Mesenteric fat pad (tissue), 1 donor: ENCODE measurements around the gene ST6GALNAC1. TPM values are rescaled to one million over a fixed set of nuclear protein-coding genes. Genes with fewer than 3 reads are reported as not detected.

Experiments used
- DNase-seq: peaks from one replicate; pipeline ENCODE4 v3.0.0-alpha.2; 2020; ENCODE audit warnings: low spot score
- long read RNA-seq: library from polyadenylated mRNA; unstranded; transcript quantifications from one replicate; pipeline ENCODE4 v2.0.0, GENCODE V29; 2020
- total RNA-seq: library from RNA; stranded (reverse); fragmentation: NEBNext Ultra II Directional; extraction: Animal tissue kit (Norgen Biotek cat#: 25700); gene quantifications from one replicate; pipeline ENCODE4 v1.2.1, GENCODE V29; 2021
- donor health status: DM: yes; HTN: yes; CAD: no.

ST6GALNAC1 gene
- total RNA-seq: 0.93 TPM
- long read RNA-seq: 0 reads

- peak; percentile 47 for DNase-seq
These were observed at the start of gene ST6GALNAC1 for GRCh38 chr17:76643553-76644148. Gene ST6GALNAC1 (minus strand): TSS chr17:76643757. CDS start chr17:76643638, 119 bp downstream.

- DNase-seq: no peak
These were observed 48.0 kb upstream of the ST6GALNAC1 start for GRCh38 chr17:76691379-76692191.

- no peak for DNase-seq
These were observed 47.2 kb upstream of the ST6GALNAC1 start for GRCh38 chr17:76690596-76691280.

- no peak for DNase-seq
These were observed 46.3 kb upstream of the ST6GALNAC1 start for GRCh38 chr17:76689859-76690258.

GRCh38 chr17:76688165-76688622, 44.6 kb upstream of the ST6GALNAC1 start:
- DNase-seq: no peak

- DNase-seq: no peak
These were observed 44.0 kb upstream of the ST6GALNAC1 start for GRCh38 chr17:76687298-76688164.

- no peak for DNase-seq
These were observed 43.2 kb upstream of the ST6GALNAC1 start for GRCh38 chr17:76686538-76687297.

- no peak for DNase-seq
These were observed 42.3 kb upstream of the ST6GALNAC1 start for GRCh38 chr17:76685846-76686245.

- DNase-seq: no peak
These were observed 41.8 kb upstream of the ST6GALNAC1 start for GRCh38 chr17:76685366-76685765.

GRCh38 chr17:76684756-76685155, 41.2 kb upstream of the ST6GALNAC1 start:
- DNase-seq: no peak

- no peak for DNase-seq
These were observed 40.6 kb upstream of the ST6GALNAC1 start for GRCh38 chr17:76683921-76684745.

GRCh38 chr17:76683011-76683755, 39.6 kb upstream of the ST6GALNAC1 start:
- DNase-seq: no peak

- no peak for DNase-seq
These were observed 38.7 kb upstream of the ST6GALNAC1 start for GRCh38 chr17:76682296-76682695.

- no peak for DNase-seq
These were observed 37.9 kb upstream of the ST6GALNAC1 start for GRCh38 chr17:76681222-76682137.

GRCh38 chr17:76679239-76679638, 35.7 kb upstream of the ST6GALNAC1 start:
- no peak for DNase-seq

- no peak for DNase-seq
These were observed 34.8 kb upstream of the ST6GALNAC1 start for GRCh38 chr17:76678330-76678729.

GRCh38 chr17:76677406-76677805, 33.8 kb upstream of the ST6GALNAC1 start:
- no peak for DNase-seq

GRCh38 chr17:76676629-76677028, 33.1 kb upstream of the ST6GALNAC1 start:
- DNase-seq: no peak
